Suprapubic skin (tissue), 4 donors: ENCODE results near the gene RAB3A.

Experiments used
- EP300 ChIP-seq: sonication (generic); formaldehyde crosslinking; IDR thresholded peaks from one replicate; pipeline ENCODE4 v1.6.1; 2017; ENCODE audit warnings: antibody characterized with exemption
- POLR2A ChIP-seq, 2 donors: fragments of 450-650 bp; IDR thresholded peaks; one replicate each; pipeline ENCODE4 v1.6.1; 2017; ENCODE audit warnings: antibody characterized with exemption in 2 of 2, mild to moderate bottlenecking in 2 of 2, moderate library complexity in 2 of 2
- POLR2AphosphoS5 ChIP-seq, 3 donors: sonication (generic); formaldehyde crosslinking; IDR thresholded peaks; one replicate each; pipeline ENCODE4 v1.6.1; 2017; ENCODE audit warnings: antibody characterized with exemption in 3 of 3
- TF ChIP-seq, protein P1 (sequence below), 2 donors: fragments of 200-600 bp in 1 of 2; fragments of 450-650 bp in 1 of 2; sonication (generic) in 1 of 2; IDR thresholded peaks; one replicate each; pipeline ENCODE4 v1.5.1; 2016 to 2019; ENCODE audit warnings: antibody characterized with exemption in 2 of 2, mild to moderate bottlenecking in 1 of 2, moderate library complexity in 1 of 2

DNA sequence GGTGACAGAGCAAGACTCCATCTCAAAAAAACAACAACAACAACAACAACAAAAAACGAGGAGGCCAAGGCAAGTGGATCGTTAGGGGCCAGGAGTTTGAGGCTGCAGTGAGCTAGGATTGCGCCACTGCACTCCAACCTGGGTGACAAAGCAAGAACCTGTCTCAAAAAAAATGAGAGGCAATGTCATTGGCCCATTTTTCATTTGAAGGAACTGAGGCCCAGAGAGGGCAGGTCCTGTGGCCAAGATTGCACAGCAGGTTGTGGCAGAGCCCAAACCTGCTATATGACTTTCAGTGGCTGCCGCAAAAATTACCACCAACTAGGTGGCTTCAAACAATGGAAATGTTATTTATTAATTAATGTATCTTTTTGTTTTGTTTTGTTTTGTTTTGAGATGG, 45.4 kb downstream of the RAB3A start:
- TF ChIP-seq, protein P1, sequence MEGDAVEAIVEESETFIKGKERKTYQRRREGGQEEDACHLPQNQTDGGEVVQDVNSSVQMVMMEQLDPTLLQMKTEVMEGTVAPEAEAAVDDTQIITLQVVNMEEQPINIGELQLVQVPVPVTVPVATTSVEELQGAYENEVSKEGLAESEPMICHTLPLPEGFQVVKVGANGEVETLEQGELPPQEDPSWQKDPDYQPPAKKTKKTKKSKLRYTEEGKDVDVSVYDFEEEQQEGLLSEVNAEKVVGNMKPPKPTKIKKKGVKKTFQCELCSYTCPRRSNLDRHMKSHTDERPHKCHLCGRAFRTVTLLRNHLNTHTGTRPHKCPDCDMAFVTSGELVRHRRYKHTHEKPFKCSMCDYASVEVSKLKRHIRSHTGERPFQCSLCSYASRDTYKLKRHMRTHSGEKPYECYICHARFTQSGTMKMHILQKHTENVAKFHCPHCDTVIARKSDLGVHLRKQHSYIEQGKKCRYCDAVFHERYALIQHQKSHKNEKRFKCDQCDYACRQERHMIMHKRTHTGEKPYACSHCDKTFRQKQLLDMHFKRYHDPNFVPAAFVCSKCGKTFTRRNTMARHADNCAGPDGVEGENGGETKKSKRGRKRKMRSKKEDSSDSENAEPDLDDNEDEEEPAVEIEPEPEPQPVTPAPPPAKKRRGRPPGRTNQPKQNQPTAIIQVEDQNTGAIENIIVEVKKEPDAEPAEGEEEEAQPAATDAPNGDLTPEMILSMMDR (IDR thresholded peaks at IDR 0.05), result no peak
- no peak for TF ChIP-seq POLR2A (IDR thresholded peaks at IDR 0.05)
- TF ChIP-seq POLR2AphosphoS5 (IDR thresholded peaks at IDR 0.05), result no peak
- no peak for TF ChIP-seq EP300
